ENCODE measurements around the gene ADGRB3.

DNA sequence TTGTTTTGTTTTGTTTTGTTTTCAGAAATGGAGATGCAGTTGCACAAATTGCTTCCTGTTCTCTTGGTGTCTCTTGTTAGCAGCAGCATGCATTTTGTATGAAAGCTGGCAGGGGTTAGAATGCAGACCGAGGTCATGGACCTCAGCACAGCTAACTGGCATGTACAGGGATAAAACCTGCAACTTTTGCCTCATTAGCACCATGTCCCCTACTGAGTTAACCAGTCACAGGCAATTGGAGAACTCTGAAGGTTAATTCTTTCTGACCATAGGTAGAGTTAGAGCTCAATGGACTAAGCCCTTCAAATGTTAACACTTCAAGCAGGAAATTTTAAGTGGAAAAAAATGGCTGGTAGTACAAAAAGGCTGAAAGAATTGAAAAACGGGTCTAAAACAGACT lies 377.1 kb downstream of the ADGRB3 start:
- TF ChIP-seq, protein P1, sequence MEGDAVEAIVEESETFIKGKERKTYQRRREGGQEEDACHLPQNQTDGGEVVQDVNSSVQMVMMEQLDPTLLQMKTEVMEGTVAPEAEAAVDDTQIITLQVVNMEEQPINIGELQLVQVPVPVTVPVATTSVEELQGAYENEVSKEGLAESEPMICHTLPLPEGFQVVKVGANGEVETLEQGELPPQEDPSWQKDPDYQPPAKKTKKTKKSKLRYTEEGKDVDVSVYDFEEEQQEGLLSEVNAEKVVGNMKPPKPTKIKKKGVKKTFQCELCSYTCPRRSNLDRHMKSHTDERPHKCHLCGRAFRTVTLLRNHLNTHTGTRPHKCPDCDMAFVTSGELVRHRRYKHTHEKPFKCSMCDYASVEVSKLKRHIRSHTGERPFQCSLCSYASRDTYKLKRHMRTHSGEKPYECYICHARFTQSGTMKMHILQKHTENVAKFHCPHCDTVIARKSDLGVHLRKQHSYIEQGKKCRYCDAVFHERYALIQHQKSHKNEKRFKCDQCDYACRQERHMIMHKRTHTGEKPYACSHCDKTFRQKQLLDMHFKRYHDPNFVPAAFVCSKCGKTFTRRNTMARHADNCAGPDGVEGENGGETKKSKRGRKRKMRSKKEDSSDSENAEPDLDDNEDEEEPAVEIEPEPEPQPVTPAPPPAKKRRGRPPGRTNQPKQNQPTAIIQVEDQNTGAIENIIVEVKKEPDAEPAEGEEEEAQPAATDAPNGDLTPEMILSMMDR (IDR thresholded peaks at IDR 0.05) = no peak
- TF ChIP-seq POLR2A (IDR thresholded peaks at IDR 0.05) = no peak
